ENCODE data around the gene LANCL2.

Gene LANCL2

DNA sequence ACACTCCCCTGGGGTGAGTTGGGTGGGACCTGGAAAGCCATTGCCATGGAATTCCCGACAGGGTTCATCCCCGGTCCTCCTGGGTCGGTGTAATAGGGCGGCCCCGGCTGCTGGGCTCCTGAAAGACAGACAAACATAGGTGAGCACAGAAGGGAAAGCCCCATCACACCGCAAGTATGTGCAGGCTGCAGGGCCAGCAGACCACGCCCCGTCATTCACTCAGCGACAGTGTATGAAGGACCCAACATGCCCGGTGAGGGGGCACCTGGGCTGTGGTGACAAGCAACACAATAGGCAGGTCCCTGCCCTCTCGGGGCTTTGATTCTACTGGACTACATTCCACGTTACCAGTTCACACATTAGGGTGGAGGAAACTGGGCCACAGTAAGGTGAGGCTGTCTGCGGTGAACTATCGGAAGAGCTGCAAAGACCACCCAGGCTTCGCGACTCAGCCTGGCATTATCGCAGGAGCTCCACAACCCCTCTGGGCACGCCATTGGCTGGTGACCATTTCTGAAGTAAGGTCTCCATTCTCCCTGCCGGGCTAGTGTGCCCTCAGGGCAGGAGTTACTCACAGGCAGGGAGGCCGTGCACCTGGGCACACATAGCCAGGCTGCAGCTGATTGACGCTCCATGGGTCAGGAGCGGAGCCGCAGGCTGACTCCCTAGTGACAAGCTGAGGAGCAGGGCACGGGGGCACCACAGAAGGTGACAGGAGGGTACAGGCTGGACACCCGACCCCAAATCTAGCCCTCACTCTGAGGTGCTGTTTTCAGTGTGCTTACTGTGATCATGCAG is 108.0 kb downstream of the LANCL2 start:
- DNase-seq: no peak

DNA sequence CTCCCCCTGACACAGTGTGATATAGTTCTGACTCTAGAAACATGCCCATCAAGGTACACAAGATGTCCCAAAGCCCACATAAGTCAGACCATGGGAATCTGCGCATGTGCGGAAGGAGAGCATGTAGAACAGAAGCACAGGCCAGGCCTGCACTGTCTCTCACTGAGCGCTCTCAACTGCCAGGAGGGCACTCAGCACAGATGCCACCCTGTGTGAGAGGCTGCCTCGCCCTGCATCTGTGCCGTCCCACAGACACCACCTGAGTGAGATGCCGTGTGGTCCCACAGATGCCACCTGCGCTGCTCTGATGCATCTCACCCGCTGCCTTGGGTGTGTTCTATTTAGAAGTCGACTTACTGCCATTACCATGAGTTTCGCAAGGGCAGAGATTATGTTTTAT is 108.8 kb downstream of the LANCL2 start:
- no peak for DNase-seq

DNA sequence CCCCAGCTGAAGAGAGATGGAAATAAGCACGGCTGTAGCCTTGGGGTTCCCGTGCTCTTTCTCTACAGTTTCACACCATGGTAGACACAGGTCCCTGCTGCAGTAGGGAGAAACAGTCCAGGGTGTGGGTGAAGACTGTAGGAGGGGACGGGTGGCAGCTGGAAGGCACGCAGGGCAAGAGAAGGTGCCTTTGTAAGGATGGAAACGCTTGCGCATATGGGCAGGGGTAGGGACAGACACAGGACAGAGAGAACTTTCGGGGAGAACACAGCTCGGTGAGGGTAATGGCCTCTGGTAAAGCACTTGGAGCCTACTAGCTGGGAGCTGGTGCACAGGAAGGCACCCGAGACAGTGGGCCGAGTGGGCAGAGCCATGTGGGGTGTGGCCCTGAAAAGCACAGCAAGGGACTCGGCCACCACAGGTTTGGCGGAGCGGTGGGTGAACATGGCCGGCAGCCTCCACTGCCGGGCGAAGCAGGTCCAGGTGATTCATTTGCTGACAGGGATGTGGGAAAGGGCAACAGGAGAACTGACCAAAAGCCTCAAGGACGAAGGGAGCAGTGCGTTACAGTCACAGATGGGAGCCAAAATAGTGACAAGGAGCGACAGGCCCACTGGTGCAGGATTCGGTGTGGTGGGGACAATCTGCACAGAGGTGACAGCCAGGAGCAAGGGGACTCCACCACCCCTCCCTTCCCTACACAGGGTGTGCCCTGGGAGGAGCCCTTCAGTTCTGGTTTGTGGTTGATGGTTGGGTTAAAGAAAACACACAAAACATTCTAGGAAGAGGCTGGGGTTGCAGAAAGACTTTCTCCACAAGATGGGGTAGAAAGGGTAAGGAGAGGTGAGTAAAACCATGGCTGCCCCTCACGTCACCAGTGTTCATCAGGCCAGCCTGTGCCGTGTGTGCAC is 110.1 kb downstream of the LANCL2 start:
- no peak for DNase-seq

DNA sequence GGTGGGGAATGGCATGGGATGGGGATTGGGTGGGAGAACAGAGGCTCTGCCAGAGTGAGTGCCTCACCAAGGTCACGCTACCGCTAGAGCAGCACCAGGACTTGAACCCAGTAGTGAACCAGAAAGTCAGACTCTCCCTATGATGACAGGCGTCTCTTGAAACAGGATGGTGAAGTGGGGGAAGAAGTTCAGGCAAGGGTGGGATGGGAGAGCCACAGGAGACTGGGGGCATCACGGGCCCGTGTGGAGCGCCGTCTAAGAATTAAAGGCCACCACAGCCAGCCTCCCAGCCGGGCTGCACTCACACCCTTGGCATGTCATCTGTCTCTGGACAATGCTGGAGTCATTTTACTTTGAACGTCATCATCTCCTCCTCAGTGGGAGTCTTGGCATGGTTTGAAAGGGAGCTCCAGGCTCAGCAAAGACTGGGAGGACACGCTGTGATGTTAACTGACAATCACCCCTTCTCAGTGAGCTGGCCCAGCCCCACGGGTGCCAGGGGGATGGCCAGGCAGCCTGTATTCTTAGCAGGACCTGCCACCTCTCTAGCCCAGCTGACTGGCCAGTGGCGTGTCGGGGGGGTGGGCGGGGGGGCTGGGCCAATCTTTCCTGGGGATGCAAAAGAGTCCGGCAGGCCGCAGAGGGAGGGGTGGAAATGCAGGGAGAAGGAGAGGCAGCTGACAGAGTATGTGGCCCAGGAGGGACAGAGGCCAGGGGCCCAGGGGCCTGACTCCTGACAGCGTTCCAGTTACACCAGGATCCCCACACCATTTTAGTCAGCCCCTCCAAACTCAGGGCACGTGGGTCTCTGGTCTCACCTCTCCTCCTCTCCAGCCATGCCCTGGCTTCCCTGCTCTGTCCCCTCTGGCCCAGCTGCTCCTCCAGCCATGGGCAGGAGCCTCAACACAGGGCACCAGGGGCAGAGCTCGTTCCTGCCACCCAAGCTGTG is 111.0 kb downstream of the LANCL2 start:
- DNase-seq: no peak

DNA sequence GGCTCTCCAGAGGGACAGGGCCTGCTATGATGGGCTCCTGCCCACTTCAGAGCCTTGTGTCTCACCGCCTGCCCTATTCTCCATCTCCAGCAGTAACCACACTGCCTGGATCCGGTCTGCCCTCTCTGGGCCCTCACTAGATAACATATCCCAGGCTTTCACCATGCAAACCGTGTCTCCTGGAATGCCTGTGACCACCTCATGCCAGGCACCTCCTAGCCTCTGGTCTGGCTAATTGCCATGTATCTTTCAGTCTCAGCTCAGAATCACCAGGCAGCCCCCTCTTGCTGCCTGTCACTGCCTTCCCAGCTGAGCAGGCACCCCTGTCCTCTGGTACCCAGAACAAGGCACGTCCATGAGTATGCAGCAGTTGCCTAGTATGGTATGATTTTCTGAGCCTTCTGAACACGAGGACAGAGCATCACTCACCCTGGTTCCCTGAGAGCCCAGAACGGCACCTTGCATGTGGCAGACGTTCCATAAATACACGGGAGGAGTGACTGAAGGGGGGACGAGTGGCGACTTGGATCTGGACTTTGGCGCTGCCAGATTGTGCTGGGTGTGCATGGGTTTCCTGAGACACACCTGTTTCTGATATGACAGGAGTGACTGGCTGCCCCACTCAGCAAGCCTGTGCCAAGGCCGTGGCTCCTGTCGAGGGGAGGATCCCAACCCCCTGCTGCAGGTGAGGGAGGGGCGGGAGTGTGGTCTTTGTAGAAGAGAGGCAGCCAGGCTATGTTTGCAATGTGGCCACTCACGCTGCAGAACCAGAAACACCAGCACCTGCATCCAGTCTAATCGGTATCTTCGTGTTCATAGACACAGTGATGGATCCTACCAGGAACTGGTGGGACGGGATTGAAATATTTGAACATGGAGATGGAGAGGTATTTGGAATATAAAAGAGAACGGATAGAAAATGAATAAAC is 112.0 kb downstream of the LANCL2 start:
- DNase-seq: no peak

DNA sequence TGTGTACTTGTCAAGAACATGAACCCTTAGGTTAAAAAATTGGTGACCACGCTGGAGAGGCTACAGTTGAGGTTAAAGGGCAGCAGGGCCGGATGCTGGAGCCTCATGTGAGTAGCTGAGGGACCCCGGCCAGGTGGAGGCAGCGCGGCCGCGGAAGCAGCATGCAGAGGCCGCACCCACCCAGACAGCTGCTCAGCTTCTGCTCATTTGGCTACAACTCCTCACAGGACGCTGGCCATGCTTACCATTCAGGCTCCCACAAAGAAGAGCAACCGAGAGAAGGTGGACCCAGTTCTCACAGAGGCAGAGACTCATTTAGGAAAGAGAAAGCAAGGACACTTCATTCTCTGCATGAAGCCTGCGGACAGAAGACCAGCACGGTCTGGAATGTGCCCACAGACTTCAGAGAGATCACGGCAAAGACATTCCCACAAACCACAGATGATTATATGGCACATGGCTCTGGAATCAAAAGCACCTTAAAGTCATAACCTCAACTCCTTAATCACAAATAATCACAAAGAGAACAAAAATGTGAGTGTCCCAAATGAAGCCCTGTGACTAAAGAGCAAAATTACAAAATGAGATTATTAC is 112.7 kb downstream of the LANCL2 start:
- no peak for DNase-seq

GRCh38 chr7:55478700-55479099 is 113.6 kb downstream of the LANCL2 start:
- no peak for DNase-seq

GRCh38 chr7:55481155-55481554 is 116.0 kb downstream of the LANCL2 start:
- no peak for DNase-seq

- DNase-seq: no peak
Observed at GRCh38 chr7:55483046-55483445, 117.9 kb downstream of the LANCL2 start.
